HG02623 (cell line): ENCODE results near the gene TMEM255B.

Experiments used
- ATAC-seq: cut with Tn5 transposase; IDR thresholded peaks from one replicate; pipeline ENCODE4 v1.9.1; 2021; ENCODE audit warnings: moderate library complexity; ENCODE audit not compliant: unreplicated experiment

The TMEM255B gene

GRCh38 chr13:113856716-113857065 lies 97.7 kb downstream of the TMEM255B start:
- ATAC-seq: no peak

DNA sequence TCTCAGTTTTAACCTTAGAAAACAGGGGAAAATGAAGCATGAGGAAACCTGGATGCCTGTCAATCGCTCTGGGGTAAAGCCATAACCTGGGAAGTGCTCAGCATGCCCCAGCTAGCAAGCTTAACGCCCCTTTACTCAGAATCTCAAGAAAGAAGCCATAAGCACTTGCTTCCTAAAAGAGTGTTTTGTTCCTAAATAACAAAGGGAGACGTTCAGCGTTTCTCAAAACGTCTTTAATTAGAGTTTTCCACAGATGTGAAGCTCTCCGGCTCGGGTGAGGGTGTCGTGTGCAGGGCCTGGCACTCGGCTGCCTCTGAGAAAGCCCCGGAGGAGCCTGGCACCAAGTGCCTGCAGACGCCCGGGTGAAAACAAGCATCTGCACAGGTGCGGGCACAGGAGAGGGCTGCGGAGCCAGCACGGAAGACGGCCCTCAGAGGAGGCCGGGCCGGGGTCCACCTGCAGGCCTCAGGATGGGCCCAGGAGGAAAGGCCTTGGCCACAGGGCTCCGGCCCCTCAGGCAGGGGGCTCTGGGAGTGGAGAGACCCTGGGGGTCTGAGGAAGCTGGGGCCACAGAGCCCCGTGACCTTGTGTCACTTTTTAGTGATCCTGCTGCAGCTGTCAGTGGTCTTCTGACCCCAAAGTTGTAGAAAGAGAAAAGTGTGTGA lies 98.6 kb downstream of the TMEM255B start:
- ATAC-seq: no peak

DNA sequence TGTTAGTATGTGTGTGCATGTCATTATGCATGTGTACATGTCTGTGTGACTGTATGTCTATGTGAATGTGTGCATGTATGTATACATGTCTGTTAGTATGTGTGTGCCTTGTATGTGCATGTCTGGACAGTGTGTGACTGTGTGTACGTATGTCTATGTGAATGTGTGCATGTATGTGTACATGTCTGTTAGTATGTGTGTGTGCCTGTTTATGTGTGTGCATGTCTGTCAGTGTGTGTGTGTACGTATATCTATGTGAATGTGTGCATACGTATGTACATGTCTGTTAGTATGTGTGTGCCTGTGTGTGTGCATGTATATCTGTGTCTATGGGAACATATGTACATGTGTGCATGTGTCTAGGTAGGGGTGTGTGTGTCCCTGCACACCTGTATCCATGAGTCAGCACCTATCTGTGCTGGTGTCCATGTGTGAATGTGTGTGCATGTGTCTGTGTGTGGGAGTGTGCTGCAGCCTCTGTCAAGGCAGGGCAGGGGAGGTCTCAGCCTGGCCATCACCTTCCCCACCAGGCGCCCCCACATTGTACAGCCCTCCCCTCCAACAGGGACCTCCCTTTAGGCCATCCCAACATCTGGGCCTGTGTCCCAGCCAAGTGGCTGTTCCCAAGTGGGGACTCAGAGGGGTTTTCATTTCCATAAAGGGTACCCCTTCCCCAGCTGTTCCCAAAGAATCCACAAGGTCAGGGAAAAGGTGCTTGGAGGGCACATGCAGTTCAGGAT lies 100.5 kb downstream of the TMEM255B start:
- ATAC-seq: no peak

GRCh38 chr13:113860051-113860664 lies 101.1 kb downstream of the TMEM255B start:
- ATAC-seq: no peak

- no peak for ATAC-seq
Measured at GRCh38 chr13:113860665-113861432, 101.8 kb downstream of the TMEM255B start.

DNA sequence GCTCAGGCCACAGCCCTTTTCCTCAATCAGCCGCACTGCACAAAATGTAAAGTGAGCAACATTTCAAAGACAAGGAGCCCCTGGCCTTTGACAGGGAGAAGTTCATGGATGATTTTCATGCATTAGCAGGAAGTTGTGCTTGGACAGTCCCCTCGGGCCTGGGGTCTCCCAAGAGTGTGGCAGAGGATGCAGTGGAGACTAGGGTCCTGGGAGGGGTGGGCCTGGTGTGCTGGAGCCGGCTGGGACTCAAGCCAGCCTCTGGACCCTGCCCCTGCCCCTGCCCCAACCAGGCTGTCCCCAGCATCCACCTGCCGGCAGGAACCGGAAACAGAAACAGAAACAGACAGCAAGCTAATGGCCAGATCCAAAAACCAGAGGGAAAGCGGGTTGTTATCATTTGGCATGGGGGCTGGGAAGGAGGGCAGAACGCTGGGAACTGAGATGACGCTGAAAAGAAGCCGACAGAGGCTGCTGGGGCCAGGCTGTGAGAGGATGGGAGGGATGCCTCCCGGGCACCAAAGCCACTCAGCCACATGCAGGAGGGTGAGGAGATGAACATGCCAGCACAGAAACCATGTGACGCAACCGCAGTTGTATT lies 102.5 kb downstream of the TMEM255B start:
- no peak for ATAC-seq

DNA sequence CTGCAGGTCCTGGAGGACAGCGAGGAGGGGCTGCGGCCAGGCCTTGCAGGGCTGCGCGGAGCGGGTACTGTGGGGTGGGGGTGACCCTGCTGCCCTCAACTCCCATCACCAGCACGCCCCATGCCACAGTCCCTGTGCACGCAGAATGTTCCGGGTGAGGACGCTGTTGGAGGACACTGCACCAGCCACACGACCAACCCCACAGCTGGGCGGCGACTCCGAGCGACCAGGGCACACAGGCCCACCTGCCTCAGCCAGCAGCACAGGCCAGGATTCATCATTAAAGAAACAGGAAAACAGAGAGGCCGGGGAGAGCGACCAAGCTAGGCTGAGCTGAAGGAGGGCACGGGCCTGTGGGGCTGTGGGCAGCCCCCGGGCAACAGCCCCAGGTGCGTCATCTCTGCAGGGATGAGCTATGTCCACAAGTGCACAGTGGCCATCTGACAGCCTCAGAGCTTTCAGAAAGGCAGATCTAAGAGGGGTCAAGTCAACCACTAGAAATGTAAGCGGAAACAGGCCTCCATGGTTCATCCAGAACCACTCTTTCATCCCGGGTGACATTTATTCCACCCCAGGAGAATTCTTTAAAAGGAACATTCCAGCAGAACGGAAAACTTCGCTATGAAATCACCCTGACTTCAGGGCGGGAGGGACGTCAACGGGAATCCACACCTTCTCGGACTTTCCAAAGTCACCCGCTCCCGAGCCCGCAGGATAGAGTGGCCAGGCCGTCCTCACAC lies 103.3 kb downstream of the TMEM255B start:
- no peak for ATAC-seq

- ATAC-seq: no peak
Measured at GRCh38 chr13:113862931-113863523, 104.0 kb downstream of the TMEM255B start.

DNA sequence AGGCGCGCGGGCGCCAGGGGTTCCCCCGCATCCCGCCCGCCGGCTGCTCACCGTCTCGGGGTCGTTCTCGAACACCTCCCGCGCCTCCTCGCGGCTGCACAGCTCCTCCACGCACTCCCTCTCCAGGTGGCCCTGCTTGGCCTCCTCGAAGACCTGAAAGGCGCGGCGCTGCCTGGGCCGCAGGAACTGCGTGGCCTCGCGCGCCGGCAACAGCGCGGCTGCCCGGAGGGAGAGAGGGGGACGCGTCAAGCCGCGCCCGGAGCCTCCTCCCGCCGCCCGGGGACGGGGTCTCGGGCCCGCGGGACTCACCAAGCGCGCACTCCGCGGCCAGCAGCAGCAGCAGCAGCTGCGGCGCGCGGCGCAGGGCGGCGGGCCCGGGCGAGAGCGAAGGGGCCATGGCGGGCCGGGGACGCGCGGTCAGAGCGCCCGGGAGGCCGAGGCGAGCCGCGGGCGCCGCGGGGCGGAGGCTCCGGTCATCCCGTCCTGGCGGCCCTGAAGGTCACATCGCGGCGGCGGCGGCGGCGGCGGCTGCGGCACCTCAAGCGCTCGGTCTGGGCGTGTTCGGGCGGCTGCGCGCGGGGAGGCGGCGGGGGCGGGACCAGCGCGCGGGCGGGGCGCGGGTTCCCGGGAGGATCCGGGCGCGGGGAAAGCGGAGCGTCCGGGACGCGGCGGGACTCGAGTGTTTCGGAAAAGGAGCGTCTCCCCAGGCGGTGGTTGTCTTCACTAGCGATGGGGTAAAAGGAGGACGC lies 104.7 kb downstream of the TMEM255B start, which contains the start of gene GAS6:
GAS6 (minus strand) TSS at position 553 of the 749 bp plus-strand sequence; CDS start at position 397, 156 bp downstream.
- no peak for ATAC-seq

DNA sequence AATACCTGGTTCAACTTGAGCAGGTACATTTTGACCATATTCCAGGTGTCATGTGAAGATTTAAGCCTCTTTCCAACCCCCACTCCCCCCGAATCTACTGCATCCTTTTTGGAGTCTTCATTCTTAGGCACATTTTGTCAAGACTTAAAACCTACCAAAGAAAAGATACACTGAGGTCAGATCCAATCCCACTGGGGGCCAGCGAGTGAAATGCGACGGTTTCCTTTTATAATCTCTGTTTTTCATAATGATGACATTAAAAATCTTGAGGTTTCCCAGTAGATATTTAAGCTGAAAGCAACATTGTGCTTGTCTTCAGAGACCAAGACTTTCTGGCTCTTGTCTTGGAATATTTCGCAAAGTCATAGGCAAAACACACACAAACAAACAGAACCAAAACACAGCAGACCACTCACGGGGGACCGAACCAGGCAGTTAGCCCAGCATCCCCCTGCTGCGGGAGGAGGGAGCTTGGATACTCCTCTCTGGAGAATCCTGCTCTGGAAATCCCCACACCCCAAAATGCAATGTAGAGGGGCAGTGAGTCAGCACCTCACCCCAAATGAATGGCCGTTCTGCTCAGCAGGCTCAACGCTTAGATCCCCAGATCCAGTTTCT lies 105.4 kb downstream of the TMEM255B start:
- ATAC-seq: no peak

DNA sequence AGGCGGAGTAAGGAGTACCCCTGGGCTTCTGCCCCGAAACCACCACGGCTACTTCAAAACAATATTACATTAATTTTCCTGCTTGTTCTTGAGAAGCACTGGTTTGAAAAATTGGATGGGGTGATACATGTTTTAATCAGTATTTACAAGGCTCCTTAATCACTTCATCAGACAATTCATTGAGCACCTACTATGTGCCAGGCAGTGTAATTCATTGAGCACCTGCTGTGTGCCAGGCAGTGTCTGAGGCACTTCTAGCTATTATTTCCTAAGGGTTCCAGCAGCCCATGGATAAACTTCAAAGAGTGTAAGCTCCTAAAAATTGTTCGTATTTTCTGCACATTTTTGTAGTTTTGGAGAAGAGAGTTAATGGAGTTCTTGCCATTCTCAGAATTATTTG lies 106.4 kb downstream of the TMEM255B start:
- no peak for ATAC-seq
